ENCODE results near the gene LTB4R.

GRCh38 chr14:24351517-24351916 is 40.2 kb downstream of the LTB4R start:
- TF ChIP-seq CTCF (IDR thresholded peaks at IDR 0.05): no peak
- TF ChIP-seq POLR2A (IDR thresholded peaks at IDR 0.05): no peak

Measured in right lobe of liver (tissue), 4 donors.